Measurements from ENCODE around the gene SLC45A1.

- TF ChIP-seq CTCF (conservative IDR thresholded peaks at IDR 0.05; ENCODE audit: low read length) (no peak), EZH2phosphoT487 (IDR thresholded peaks at IDR 0.05; ENCODE audit: borderline replicate concordance) (no peak)
Observed at GRCh38 chr1:8330271-8331125, 12.6 kb downstream of the SLC45A1 start.

All from Loucy (cell line).